Ovary (tissue), 10 donors: ENCODE results near the gene NDST1. TPM values are rescaled to one million over a fixed set of nuclear protein-coding genes. Genes with fewer than 3 reads are reported as not detected.
A peak's percentile ranks its signal among the peaks of the same experiment; 100 is the strongest.

Experiments used
- DNase-seq, 5 donors: peaks; one replicate each; pipeline ENCODE4 v3.0.0-alpha.2; 2019 to 2020
- H3K27ac ChIP-seq, 2 donors: fragments of 200-600 bp; one replicate each; pipeline versions ENCODE4 v1.5.1 to v1.8.0; 2019 to 2022
- H3K27me3 ChIP-seq: fragments of 200-600 bp; one replicate; pipeline ENCODE4 v1.8.0; 2022
- H3K36me3 ChIP-seq: fragments of 200-600 bp; sonication (generic); one replicate; pipeline ENCODE4 v1.5.1; 2019
- H3K4me1 ChIP-seq: one replicate; pipeline ENCODE4 v1.8.1; 2013; ENCODE audit warnings: mild to moderate bottlenecking, moderate library complexity; ENCODE audit not compliant: insufficient read depth
- H3K4me3 ChIP-seq: fragments of 200-600 bp; sonication (generic); one replicate; pipeline ENCODE4 v1.5.1; 2017
- H3K9me3 ChIP-seq, 2 donors: fragments of 200-600 bp in 1 of 2; sonication (generic) in 1 of 2; one replicate each; pipeline versions ENCODE4 v1.5.1 to v1.8.1; 2013 to 2019; ENCODE audit warnings: mild to moderate bottlenecking in 1 of 2, moderate library complexity in 1 of 2
- CTCF ChIP-seq, 3 donors: fragments of 450-650 bp in 2 of 3; fragments of 200-600 bp in 1 of 3; IDR thresholded peaks; one replicate each; pipeline versions ENCODE4 v1.5.1 to v1.8.0; 2016 to 2022; ENCODE audit warnings: antibody characterized with exemption in 3 of 3, mild to moderate bottlenecking in 1 of 3
- EP300 ChIP-seq: sonication (generic); formaldehyde crosslinking; IDR thresholded peaks from one replicate; pipeline ENCODE4 v1.6.1; 2017; ENCODE audit warnings: antibody characterized with exemption
- POLR2A ChIP-seq: fragments of 450-650 bp; IDR thresholded peaks from one replicate; pipeline ENCODE4 v1.6.1; 2017; ENCODE audit warnings: antibody characterized with exemption, mild to moderate bottlenecking, moderate library complexity
- WGBS, 3 donors: extraction: QIAGEN DNeasy Blood & Tissue Kit in 1 of 3; methylation state at CpG; one replicate each; pipeline versions ENCODE4 v1.1.5 to v1.1.7; 2013 to 2017; 5-methylcytosine and 5-hydroxymethylcytosine counted together
- intact Hi-C, 4 donors: fragments of 100-400 bp; cut with DNase I; formaldehyde crosslinking; loops; one replicate each; pipeline versions ENCODE4 v1.11.0 to v1.15.1; 2022 to 2023
- long read RNA-seq, 3 donors: library from polyadenylated mRNA in 2 of 3; unstranded in 2 of 3; transcript quantifications; one replicate each; pipeline ENCODE4 v2.0.0 and lab custom pipeline, GENCODE V29; 2021 to 2026
- polyA plus RNA-seq, 2 donors: library from polyadenylated mRNA; stranded (reverse); fragments of 200-250 nt in 1 of 2; fragments of 350-450 nt in 1 of 2; fragmentation: Illumina TruSeq in 1 of 2; extraction: RNeasy Lipid Tissue Mini Kit (QIAGEN cat#74804) in 1 of 2; gene quantifications; one replicate each; pipeline ENCODE4 v1.2.3, GENCODE V29; 2013 to 2014
- total RNA-seq, 7 donors: library from RNA; depleted of rRNA in 2 of 7; stranded (reverse); fragments of >200 nt in 2 of 7; fragmentation: NEBNext Ultra II Directional in 3 of 7; extraction: Animal tissue kit (Norgen Biotek cat#: 25700) in 3 of 7; gene quantifications; one replicate each; pipeline versions ENCODE4 v1.1.0 to v1.2.4, GENCODE V29; 2016 to 2023
- donor health status: DM: no; HTN: no; CAD: no; lungs with moderate emphysema.
- donor health status: DM: no; HTN: no; CAD: no.
- donor health status: Bipolar disorder and iron deficiency.
- donor health status: DM: yes; HTN: yes; CAD: no.
- donor health status: DM: no; HTN: no; CAD: no.
- donor health status: DM: yes; HTN: yes; CAD: no.

Gene NDST1
- total RNA-seq (100 to 1,000 TPM in 3 of 7 donors, 10 to 100 TPM in 4; 31.0 to 139 (median 92.8) TPM), polyA plus RNA-seq (10 to 100 TPM; 31.8 to 44.1 TPM)
- long read RNA-seq, donor 1, partial matches to known transcripts: 10 of 35 reads
- long read RNA-seq, donor 1, other reads (novel, unspliced or antisense): 25 of 35 reads
- long read RNA-seq, donor 2: 0 reads
- long read RNA-seq, donor 3, partial matches to known transcripts: 36 of 70 reads
- long read RNA-seq, donor 3, other reads (novel, unspliced or antisense): 34 of 70 reads

GRCh38 chr5:150507474-150508276 lies at the start of gene NDST1:
Gene NDST1, plus strand, starts transcription at chr5:150508131. Its CDS starts 13,124 bp downstream, at chr5:150521255.
- DNase-seq: no peak
- no peak for TF ChIP-seq POLR2A
- TF ChIP-seq EP300: no peak
- no peak for TF ChIP-seq CTCF (IDR thresholded peaks at IDR 0.05)
- Histone ChIP-seq H3K4me3 (no peak within 1 kb of the TSS), H3K36me3 (no peaks in the 10 kb centered on the region), H3K9me3 (no peaks in the 10 kb centered on the region), H3K27ac (peak within 1 kb of the TSS; percentile 35 to 44), H3K4me1 (peaks cover 53% of the 10 kb centered on the region), H3K27me3 (no peaks in the 10 kb centered on the region)
- intact Hi-C loops: no loop called here
- 77 to 81% (median 79%) methylated on average over 16 of the region's 16 CpGs for WGBS, 3 donors

- Histone ChIP-seq H3K4me1 (peaks cover 6% of the 10 kb centered on the region), H3K27ac (no peak overlapping the region), H3K27me3 (no peaks in the 10 kb centered on the region), H3K4me3 (no peak overlapping the region), H3K36me3 (no peaks in the 10 kb centered on the region), H3K9me3 (no peaks in the 10 kb centered on the region)
- peak; percentile 76 to 94 (median 86) for TF ChIP-seq CTCF (IDR thresholded peaks at IDR 0.05)
- no peak for TF ChIP-seq EP300
- WGBS, 3 donors: 17 to 21% (median 18%) methylated on average over 35 to 36 of the region's 36 CpGs
- intact Hi-C loops: loop anchor here in 3 of 4 donors (5.0 to 10.0 kb wide), 4 partner anchors 63 to 386 kb away; partner anchors contain the start of gene IRGM (in 2 of the 3)
- peak; percentile 73 to 92 (median 86) for DNase-seq
Measured at GRCh38 chr5:150458802-150459557, 49.0 kb upstream of the NDST1 start.

- no peak for DNase-seq
- Histone ChIP-seq H3K4me1 (peaks cover 9% of the 10 kb centered on the region), H3K27ac (peak overlapping the region; percentile 27 to 45), H3K27me3 (no peaks in the 10 kb centered on the region), H3K36me3 (no peaks in the 10 kb centered on the region), H3K4me3 (no peak overlapping the region), H3K9me3 (no peaks in the 10 kb centered on the region)
- no peak for TF ChIP-seq POLR2A
- TF ChIP-seq EP300: no peak
- TF ChIP-seq CTCF (IDR thresholded peaks at IDR 0.05): no peak
- 35 to 54% (median 39%) methylated on average over 2 of the region's 2 CpGs for WGBS, 3 donors
- intact Hi-C loops: loop anchor here in 3 of 4 donors (5.0 to 10.0 kb wide), 5 partner anchors 62 to 562 kb away; partner anchors contain the start of gene GPX3 (in 1 of the 3)
Measured at GRCh38 chr5:150460781-150461180, 47.1 kb upstream of the NDST1 start.

- intact Hi-C loops: loop anchor here in 3 of 4 donors (5.0 to 10.0 kb wide), 5 partner anchors 61 to 561 kb away; partner anchors contain the start of gene GPX3 (in 1 of the 3)
- Histone ChIP-seq H3K27me3 (no peaks in the 10 kb centered on the region), H3K4me3 (no peak overlapping the region), H3K9me3 (no peaks in the 10 kb centered on the region), H3K27ac (peak overlapping the region; percentile 27 to 45), H3K36me3 (no peaks in the 10 kb centered on the region), H3K4me1 (peaks cover 9% of the 10 kb centered on the region)
- 46 to 61% (median 53%) methylated on average over 2 of the region's 2 CpGs for WGBS, 3 donors
- no peak for TF ChIP-seq EP300
- TF ChIP-seq POLR2A: no peak
- no peak for TF ChIP-seq CTCF (IDR thresholded peaks at IDR 0.05)
- DNase-seq: peak in 4 of 5 donors; percentile 36 to 52 (median 49)
Measured at GRCh38 chr5:150461231-150461630, 46.7 kb upstream of the NDST1 start.
